A549 (cell line): ENCODE data around the gene ANKRD62.

ENCODE experiments used
- CBX2 ChIP-seq: fragments of 200-600 bp; sonication (generic); IDR thresholded peaks from 2 replicates; pipeline ENCODE4 v1.6.1; 2016; ENCODE audit warnings: low read depth, mild to moderate bottlenecking, borderline replicate concordance
- CHD2 ChIP-seq: fragments of 150-350 bp; IDR thresholded peaks from 2 replicates; pipeline ENCODE4 v1.6.1; 2014; ENCODE audit warnings: low read length; ENCODE audit not compliant: partially characterized antibody
- CTCF ChIP-seq: fragments of >200 bp; sonication (Bioruptor Twin); formaldehyde crosslinking; IDR thresholded peaks from 3 replicates; pipeline ENCODE4 v1.5.1; 2016
- E2F6 ChIP-seq: IDR thresholded peaks from 2 replicates; pipeline ENCODE4 v1.6.1; 2012; ENCODE audit warnings: low read depth, borderline replicate concordance
- EP300 ChIP-seq, 2 experiments: fragments of >200 bp; sonication (Bioruptor Twin); formaldehyde crosslinking; IDR thresholded peaks; 2 replicates in 1 of 2; 3 replicates in 1 of 2; pipeline ENCODE4 v1.6.1; 2016 to 2017
- FOXS1 ChIP-seq: fragments of 250-450 bp; sonication (Bioruptor Pico); IDR thresholded peaks from 2 replicates; pipeline ENCODE4 v1.5.0; 2020; ENCODE audit warnings: mild to moderate bottlenecking, moderate library complexity
- HMGXB4 ChIP-seq: fragments of 250-450 bp; sonication (Bioruptor Pico); IDR thresholded peaks from 2 replicates; pipeline ENCODE4 v1.5.0; 2021; ENCODE audit warnings: mild to moderate bottlenecking, moderate library complexity, borderline replicate concordance
- MYC ChIP-seq: IDR thresholded peaks from 2 replicates; pipeline ENCODE4 v1.6.1; 2012; ENCODE audit warnings: mild to moderate bottlenecking, inconsistent platforms, low read length, improper control_type of control experiment, borderline replicate concordance
- NPAS2 ChIP-seq: fragments of 250-450 bp; sonication (Bioruptor Pico); IDR thresholded peaks from 2 replicates; pipeline ENCODE4 v1.8.0; 2022; ENCODE audit warnings: mild to moderate bottlenecking, moderate library complexity, borderline replicate concordance
- RCOR1 ChIP-seq: fragments of 150-350 bp; IDR thresholded peaks from 2 replicates; pipeline ENCODE4 v1.6.1; 2014; ENCODE audit warnings: antibody characterized with exemption, low read length, low read depth
- SMC3 ChIP-seq: fragments of >200 bp; sonication (Bioruptor Twin); formaldehyde crosslinking; IDR thresholded peaks from 3 replicates; pipeline ENCODE4 v1.6.1; 2018; ENCODE audit warnings: inconsistent platforms
- USF2 ChIP-seq: fragments of 450-650 bp; IDR thresholded peaks from 2 replicates; pipeline ENCODE4 v1.6.1; 2014; ENCODE audit warnings: antibody characterized with exemption

GRCh38 chr18:12088096-12088495 lies 5.5 kb upstream of the ANKRD62 start:
- no peak for TF ChIP-seq E2F6
- no peak for TF ChIP-seq CTCF
- TF ChIP-seq RCOR1, result no peak
- no peak for TF ChIP-seq EP300 (IDR thresholded peaks at IDR 0.05)
- TF ChIP-seq NPAS2 (CRISPR knock-in tag), result no peak
- no peak for TF ChIP-seq MYC
- TF ChIP-seq HMGXB4 (CRISPR knock-in tag), result no peak
- TF ChIP-seq SMC3, result no peak
- no peak for TF ChIP-seq USF2
- no peak for TF ChIP-seq CHD2
- TF ChIP-seq FOXS1 (CRISPR knock-in tag), result no peak
- no peak for TF ChIP-seq CBX2
